CD4-positive, alpha-beta T cell (primary cell): Measurements from ENCODE around the gene SPATA31D1. TPM values are rescaled to one million over a fixed set of nuclear protein-coding genes. Genes with fewer than 3 reads are reported as not detected.

Experiments
- ATAC-seq: fragments of 200-7000 bp; cut with Tn5 transposase; one replicate; pipeline ENCODE4 v1.10.0; 2022; ENCODE audit warnings: mild to moderate bottlenecking; ENCODE audit not compliant: poor library complexity
- CTCF ChIA-PET: fragments of 350-600 bp; sonication (Branson Sonifier 250); formaldehyde crosslinking; loops from one replicate; lab custom pipeline; 2021; ENCODE audit warnings: antibody characterized with exemption, inconsistent platforms; lab: Charles Lee
- POLR2A ChIA-PET: fragments of 350-600 bp; sonication (Branson Sonifier 250); formaldehyde crosslinking; loops from one replicate; lab custom pipeline; 2021; ENCODE audit warnings: antibody characterized with exemption, inconsistent platforms; lab: Charles Lee
- DNase-seq, 14 experiments: peaks; one replicate each; pipeline ENCODE4 v3.0.0-alpha.2; 2013 to 2020; ENCODE audit warnings: mixed read lengths in 2 of 14
- H3K27ac ChIP-seq, 2 donors: one replicate each; pipeline versions ENCODE4 v1.5.1 to v1.7.0; 2013; ENCODE audit warnings: low read length in 2 of 2, low read depth in 1 of 2, mild to moderate bottlenecking in 1 of 2
- H3K27me3 ChIP-seq, 2 experiments: 1 replicate in 1 of 2; 2 replicates in 1 of 2; pipeline versions ENCODE4 v1.6.1 to v1.7.0; 2013; ENCODE audit warnings: low read length in 2 of 2, control low read depth in 1 of 2, mild to moderate bottlenecking in 1 of 2, moderate library complexity in 1 of 2; ENCODE audit not compliant: insufficient read depth in 2 of 2, control insufficient read depth in 1 of 2
- H3K36me3 ChIP-seq: one replicate; pipeline ENCODE4 v1.6.1; 2013; ENCODE audit warnings: low read length, control low read depth; ENCODE audit not compliant: insufficient read depth
- H3K4me1 ChIP-seq: one replicate; pipeline ENCODE4 v1.6.1; 2013; ENCODE audit warnings: low read length, control low read depth; ENCODE audit not compliant: insufficient read depth
- H3K4me3 ChIP-seq: one replicate; pipeline ENCODE4 v1.5.1; 2013; ENCODE audit warnings: mild to moderate bottlenecking, low read length, moderate library complexity
- H3K9me3 ChIP-seq, 2 experiments: 1 replicate in 1 of 2; 2 replicates in 1 of 2; pipeline versions ENCODE4 v1.6.1 to v1.7.0; 2013; ENCODE audit warnings: low read length in 2 of 2, mild to moderate bottlenecking in 2 of 2, control low read depth in 1 of 2, moderate library complexity in 1 of 2; ENCODE audit not compliant: control insufficient read depth in 1 of 2, insufficient read depth in 1 of 2
- H3K27ac Mint-ChIP-seq: one replicate; pipeline ENCODE4 v1.8.0; 2020; ENCODE audit warnings: mixed read lengths
- H3K27me3 Mint-ChIP-seq: one replicate; pipeline ENCODE4 v1.8.0; 2021; ENCODE audit warnings: mixed read lengths
- H3K36me3 Mint-ChIP-seq: one replicate; pipeline ENCODE4 v1.8.0; 2021; ENCODE audit warnings: low read depth, mixed read lengths
- H3K4me1 Mint-ChIP-seq: one replicate; pipeline ENCODE4 v1.8.0; 2021; ENCODE audit warnings: low read depth, mixed read lengths
- H3K4me3 Mint-ChIP-seq: one replicate; pipeline ENCODE4 v1.8.0; 2020; ENCODE audit warnings: mild to moderate bottlenecking, mixed read lengths
- H3K9me3 Mint-ChIP-seq: one replicate; pipeline ENCODE4 v1.8.0; 2020; ENCODE audit warnings: mixed read lengths
- intact Hi-C, 2 experiments: fragments of 100-400 bp; cut with DNase I in 1 of 2; cut with micrococcal nuclease in 1 of 2; formaldehyde crosslinking; loops; one replicate each; pipeline versions ENCODE4 v1.15.1 to v1.9.0; 2023 to 2025; cut with DNase I, micrococcal nuclease
- total RNA-seq, 174 experiments: library from RNA in 2 of 174; stranded (reverse) in 2 of 174; gene quantifications; one replicate each; pipeline ENCODE4 v1.2.3 and lab custom pipeline; 2021 to 2026
- TF ChIP-seq, protein P1 (sequence below): fragments of 200-600 bp; IDR thresholded peaks from one replicate; pipeline ENCODE4 v1.8.0; 2022; ENCODE audit warnings: antibody characterized with exemption, mild to moderate bottlenecking

SPATA31D1 gene
- total RNA-seq, 2 experiments from 2014 or later = not detected

DNA sequence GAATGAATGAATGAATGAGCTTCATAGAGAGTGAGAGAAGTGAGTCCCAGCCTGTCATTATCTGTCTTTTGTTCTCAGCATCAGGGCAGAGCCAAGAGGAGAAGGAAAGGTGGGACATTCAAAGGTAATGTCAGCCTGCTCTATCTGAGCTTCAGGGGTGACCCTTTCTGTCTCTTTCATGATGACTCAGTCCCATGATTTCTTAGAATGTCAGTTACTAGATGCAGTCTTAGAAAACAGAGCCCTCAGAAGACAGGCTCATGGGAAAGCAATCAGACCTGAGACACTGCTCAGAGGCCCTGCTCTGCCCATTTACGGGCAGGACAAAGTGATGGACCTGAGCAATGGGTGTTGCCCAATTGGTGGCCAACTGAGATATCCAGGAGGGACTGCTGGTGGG, 1.1 kb downstream of the SPATA31D1 start:
- DNase-seq (no peak), ATAC-seq (no peak)
- H3K4me1 Mint-ChIP-seq = no peaks in the 10 kb centered on the region
- no peaks in the 10 kb centered on the region for H3K9me3 Mint-ChIP-seq
- Histone ChIP-seq H3K27ac (no peak overlapping the region), H3K4me1 (no peaks in the 10 kb centered on the region), H3K27me3 (no peaks in the 10 kb centered on the region), H3K36me3 (no peaks in the 10 kb centered on the region), H3K4me3 (no peak overlapping the region), H3K9me3 (peaks cover 0 to 2% of the 10 kb centered on the region in 2 experiments)
- CTCF ChIA-PET = no interaction called here
- H3K27ac Mint-ChIP-seq = no peak overlapping the region
- intact Hi-C loops = no loop called here
- H3K27me3 Mint-ChIP-seq = no peaks in the 10 kb centered on the region
- no peaks in the 10 kb centered on the region for H3K36me3 Mint-ChIP-seq
- H3K4me3 Mint-ChIP-seq = no peak overlapping the region
- TF ChIP-seq, protein P1, sequence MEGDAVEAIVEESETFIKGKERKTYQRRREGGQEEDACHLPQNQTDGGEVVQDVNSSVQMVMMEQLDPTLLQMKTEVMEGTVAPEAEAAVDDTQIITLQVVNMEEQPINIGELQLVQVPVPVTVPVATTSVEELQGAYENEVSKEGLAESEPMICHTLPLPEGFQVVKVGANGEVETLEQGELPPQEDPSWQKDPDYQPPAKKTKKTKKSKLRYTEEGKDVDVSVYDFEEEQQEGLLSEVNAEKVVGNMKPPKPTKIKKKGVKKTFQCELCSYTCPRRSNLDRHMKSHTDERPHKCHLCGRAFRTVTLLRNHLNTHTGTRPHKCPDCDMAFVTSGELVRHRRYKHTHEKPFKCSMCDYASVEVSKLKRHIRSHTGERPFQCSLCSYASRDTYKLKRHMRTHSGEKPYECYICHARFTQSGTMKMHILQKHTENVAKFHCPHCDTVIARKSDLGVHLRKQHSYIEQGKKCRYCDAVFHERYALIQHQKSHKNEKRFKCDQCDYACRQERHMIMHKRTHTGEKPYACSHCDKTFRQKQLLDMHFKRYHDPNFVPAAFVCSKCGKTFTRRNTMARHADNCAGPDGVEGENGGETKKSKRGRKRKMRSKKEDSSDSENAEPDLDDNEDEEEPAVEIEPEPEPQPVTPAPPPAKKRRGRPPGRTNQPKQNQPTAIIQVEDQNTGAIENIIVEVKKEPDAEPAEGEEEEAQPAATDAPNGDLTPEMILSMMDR = no peak
- POLR2A ChIA-PET = no interaction called here

DNA sequence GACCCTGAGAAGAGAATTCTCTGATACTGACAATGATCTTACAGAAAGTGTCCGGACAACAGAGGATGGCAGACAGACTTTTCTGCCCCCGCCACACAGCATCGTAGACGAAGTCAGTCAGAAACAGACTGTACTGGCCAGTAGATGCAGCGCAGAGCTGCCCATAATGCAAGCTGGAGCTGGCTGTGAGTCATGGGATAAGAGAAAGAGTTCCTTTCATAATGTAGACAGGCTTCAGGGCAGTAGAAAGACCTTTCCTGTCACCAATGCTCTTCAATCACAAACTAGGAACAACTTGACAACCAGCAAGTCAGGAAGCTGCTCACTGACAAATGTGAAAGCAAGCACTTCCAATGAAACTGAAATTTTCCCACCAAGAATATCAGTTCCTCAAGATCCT, 5.1 kb downstream of the SPATA31D1 start:
- Mint-ChIP-seq H3K27me3 (no peaks in the 10 kb centered on the region), H3K4me3 (no peak overlapping the region), H3K9me3 (no peaks in the 10 kb centered on the region), H3K4me1 (no peaks in the 10 kb centered on the region), H3K27ac (no peak overlapping the region), H3K36me3 (no peaks in the 10 kb centered on the region)
- H3K4me1 ChIP-seq = no peaks in the 10 kb centered on the region
- H3K4me3 ChIP-seq = no peak overlapping the region
- no peaks in the 10 kb centered on the region for H3K27me3 ChIP-seq
- ChIA-PET CTCF (no interaction called here), POLR2A (no interaction called here)
- DNase-seq (no peak), ATAC-seq (no peak)
- TF ChIP-seq, protein P1 = no peak
- intact Hi-C loops = no loop called here
- H3K27ac ChIP-seq = no peak overlapping the region
- no peaks in the 10 kb centered on the region for H3K36me3 ChIP-seq
- H3K9me3 ChIP-seq = peaks cover 0 to 10% of the 10 kb centered on the region in 2 experiments

DNA sequence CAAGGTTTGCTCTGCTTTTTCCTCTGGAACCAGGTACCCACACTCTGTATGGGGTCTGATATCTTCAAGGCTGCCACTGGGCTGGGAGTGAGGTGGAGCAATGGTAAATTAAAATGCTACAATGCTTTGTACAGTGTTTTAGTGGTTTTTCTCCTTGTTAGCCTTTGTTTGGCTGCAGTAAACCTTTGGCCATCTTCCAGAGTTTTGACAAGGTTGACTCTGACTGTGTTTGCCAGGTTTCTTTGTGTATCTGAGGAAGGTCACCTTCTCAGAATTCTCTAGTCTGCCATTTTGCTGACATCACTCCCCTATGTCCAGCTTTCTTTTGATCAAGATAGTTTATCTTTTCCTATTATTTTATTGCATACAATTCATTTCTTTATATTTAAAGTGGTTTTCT, 11.2 kb downstream of the SPATA31D1 start:
- Mint-ChIP-seq H3K9me3 (no peaks in the 10 kb centered on the region), H3K27me3 (no peaks in the 10 kb centered on the region), H3K36me3 (no peaks in the 10 kb centered on the region), H3K4me1 (no peaks in the 10 kb centered on the region), H3K27ac (no peak overlapping the region), H3K4me3 (no peak overlapping the region)
- ChIA-PET POLR2A (no interaction called here), CTCF (no interaction called here)
- TF ChIP-seq, protein P1 = no peak
- Histone ChIP-seq H3K27ac (no peak overlapping the region), H3K27me3 (no peaks in the 10 kb centered on the region), H3K9me3 (peaks cover 0 to 7% of the 10 kb centered on the region in 2 experiments), H3K4me1 (no peaks in the 10 kb centered on the region), H3K36me3 (no peaks in the 10 kb centered on the region), H3K4me3 (no peak overlapping the region)
- ATAC-seq (no peak), DNase-seq (no peak)
- intact Hi-C loops = no loop called here
